GM18868 (cell line): Measurements from ENCODE around the gene PCDH17.

Experiments
- ATAC-seq: cut with Tn5 transposase; IDR thresholded peaks from one replicate; pipeline ENCODE4 v1.9.1; 2021; ENCODE audit warnings: mild to moderate bottlenecking, moderate library complexity; ENCODE audit not compliant: unreplicated experiment

Gene PCDH17

GRCh38 chr13:57631596-57632275, at the start of gene PCDH17:
Gene PCDH17, plus strand, starts transcription at chr13:57631744. Its CDS starts 803 bp downstream, at chr13:57632547.
- ATAC-seq = no peak

GRCh38 chr13:57582032-57582431, 49.5 kb upstream of the PCDH17 start:
- ATAC-seq = peak; percentile 52

- ATAC-seq = no peak
Observed at GRCh38 chr13:57583529-57583928, 48.0 kb upstream of the PCDH17 start.

GRCh38 chr13:57588639-57589038, 42.9 kb upstream of the PCDH17 start:
- no peak for ATAC-seq

GRCh38 chr13:57595775-57596174, 35.8 kb upstream of the PCDH17 start:
- ATAC-seq = no peak

GRCh38 chr13:57601536-57601935, 30.0 kb upstream of the PCDH17 start:
- ATAC-seq = no peak

- ATAC-seq = no peak
Observed at GRCh38 chr13:57604442-57604841, 27.1 kb upstream of the PCDH17 start.

GRCh38 chr13:57611969-57612368, 19.6 kb upstream of the PCDH17 start:
- no peak for ATAC-seq

GRCh38 chr13:57612568-57612967, 19.0 kb upstream of the PCDH17 start:
- ATAC-seq = no peak

GRCh38 chr13:57624565-57625435, 6.7 kb upstream of the PCDH17 start:
- ATAC-seq = peak; percentile 60

GRCh38 chr13:57627663-57628062, 3.9 kb upstream of the PCDH17 start:
- ATAC-seq = peak; percentile 58

GRCh38 chr13:57629391-57629804, 2.1 kb upstream of the PCDH17 start:
- no peak for ATAC-seq

- peak; percentile 39 for ATAC-seq
Observed at GRCh38 chr13:57629821-57630235, 1.7 kb upstream of the PCDH17 start.

- ATAC-seq = no peak
Observed at GRCh38 chr13:57630661-57631595, 616 bp upstream of the PCDH17 start.

GRCh38 chr13:57632276-57633140, 964 bp downstream of the PCDH17 start:
- no peak for ATAC-seq

GRCh38 chr13:57633141-57633949, 1.8 kb downstream of the PCDH17 start:
- ATAC-seq = no peak

- no peak for ATAC-seq
Observed at GRCh38 chr13:57633950-57634838, 2.6 kb downstream of the PCDH17 start.

- ATAC-seq = no peak
Observed at GRCh38 chr13:57634839-57635165, 3.3 kb downstream of the PCDH17 start.
